WTC11 (cell line): Measurements from ENCODE around the gene ZFP36L2. TPM values are rescaled to one million over a fixed set of nuclear protein-coding genes. Genes with fewer than 3 reads are reported as not detected.

ENCODE experiments used
- ATAC-seq: fragments of 200-7000 bp; cut with Tn5 transposase; 2 replicates; pipeline ENCODE4 v1.10.0; 2021; ENCODE audit warnings: mild to moderate bottlenecking, moderate library complexity
- CTCF ChIA-PET: fragments of 300-600 bp; sonication (Branson Sonifier 250); formaldehyde crosslinking; loops from one replicate; lab custom pipeline; 2021; ENCODE audit warnings: antibody characterized with exemption; lab: Charles Lee
- POLR2A ChIA-PET: fragments of 350-600 bp; sonication (Branson Sonifier 250); formaldehyde crosslinking; loops from one replicate; lab custom pipeline; 2021; ENCODE audit warnings: antibody characterized with exemption; lab: Charles Lee
- DNase-seq: peaks from one replicate; pipeline ENCODE4 v3.0.0; 2021; ENCODE audit warnings: low spot score
- H3K27ac Mint-ChIP-seq: 2 replicates; pipeline ENCODE4 v1.8.0; 2021; ENCODE audit warnings: mixed read lengths
- H3K27me3 Mint-ChIP-seq: 2 replicates; pipeline ENCODE4 v1.8.0; 2021; ENCODE audit warnings: low read depth, mild to moderate bottlenecking, moderate library complexity, mixed read lengths
- H3K36me3 Mint-ChIP-seq: 2 replicates; pipeline ENCODE4 v1.8.0; 2021; ENCODE audit warnings: mixed read lengths
- H3K4me1 Mint-ChIP-seq: 2 replicates; pipeline ENCODE4 v1.8.0; 2022; ENCODE audit warnings: mixed read lengths
- H3K4me3 Mint-ChIP-seq: 2 replicates; pipeline ENCODE4 v1.8.0; 2021; ENCODE audit warnings: mild to moderate bottlenecking, moderate library complexity, mixed read lengths
- H3K9me3 Mint-ChIP-seq: 2 replicates; pipeline ENCODE4 v1.8.0; 2021; ENCODE audit warnings: mixed read lengths
- ATF1 ChIP-seq: sonication (generic); formaldehyde crosslinking; IDR thresholded peaks from 2 replicates; pipeline ENCODE4 v1.8.1; 2023; ENCODE audit warnings: mild to moderate bottlenecking, moderate library complexity, missing genetic modification reagents
- ETV6 ChIP-seq: sonication (generic); formaldehyde crosslinking; IDR thresholded peaks from 2 replicates; pipeline ENCODE4 v1.8.1; 2022; ENCODE audit warnings: mild to moderate bottlenecking, missing genetic modification reagents
- HMGA2 ChIP-seq: fragments of 250-450 bp; sonication (Bioruptor Pico); IDR thresholded peaks from 2 replicates; pipeline ENCODE4 v1.4.0; 2021; ENCODE audit warnings: mild to moderate bottlenecking, moderate library complexity
- NR2C2 ChIP-seq: sonication (generic); formaldehyde crosslinking; IDR thresholded peaks from 2 replicates; pipeline ENCODE4 v1.8.0; 2022; ENCODE audit warnings: mild to moderate bottlenecking, missing genetic modification reagents
- TEAD4 ChIP-seq: sonication (generic); formaldehyde crosslinking; IDR thresholded peaks from 2 replicates; pipeline ENCODE4 v1.8.0; 2022; ENCODE audit warnings: mild to moderate bottlenecking, missing genetic modification reagents
- ZNF219 ChIP-seq: sonication (generic); formaldehyde crosslinking; IDR thresholded peaks from 2 replicates; pipeline ENCODE4 v1.8.0; 2023; ENCODE audit warnings: missing genetic modification reagents, mild to moderate bottlenecking, borderline replicate concordance
- total RNA-seq: library from RNA; stranded (reverse); gene quantifications from 3 replicates; pipeline ENCODE4 v1.2.3, GENCODE V29; 2021
- TF ChIP-seq, protein P1 (sequence below): fragments of 250-450 bp; sonication (Bioruptor Pico); IDR thresholded peaks from 2 replicates; pipeline ENCODE4 v1.9.0; 2021; ENCODE audit warnings: mild to moderate bottlenecking, borderline replicate concordance
- TF ChIP-seq, protein P2 (sequence below): sonication (generic); formaldehyde crosslinking; IDR thresholded peaks from 2 replicates; pipeline ENCODE4 v1.8.1; 2023; ENCODE audit warnings: mild to moderate bottlenecking, missing genetic modification reagents
- TF ChIP-seq, protein P3 (sequence below): sonication (generic); formaldehyde crosslinking; IDR thresholded peaks from 2 replicates; pipeline ENCODE4 v1.8.0; 2022; ENCODE audit warnings: mild to moderate bottlenecking, missing genetic modification reagents
- TF ChIP-seq, protein P4 (sequence below): fragments of 250-450 bp; sonication (Bioruptor Pico); IDR thresholded peaks from 2 replicates; pipeline ENCODE4 v1.9.0; 2021; ENCODE audit warnings: moderate library complexity, mild to moderate bottlenecking, inconsistent platforms, borderline replicate concordance
- TF ChIP-seq, protein P5 (sequence below): sonication (generic); formaldehyde crosslinking; IDR thresholded peaks from 2 replicates; pipeline ENCODE4 v1.8.1; 2023; ENCODE audit warnings: mild to moderate bottlenecking, missing genetic modification reagents, moderate library complexity
- TF ChIP-seq, protein P6 (sequence below): sonication (generic); formaldehyde crosslinking; IDR thresholded peaks from 2 replicates; pipeline ENCODE4 v1.8.0; 2022; ENCODE audit warnings: mild to moderate bottlenecking, missing genetic modification reagents
- TF ChIP-seq, protein P7 (sequence below): sonication (generic); formaldehyde crosslinking; IDR thresholded peaks from 2 replicates; pipeline ENCODE4 v1.8.0; 2023; ENCODE audit warnings: missing genetic modification reagents
- TF ChIP-seq, protein P8 (sequence below): fragments of 200-600 bp; IDR thresholded peaks from 2 replicates; pipeline ENCODE4 v1.8.0; 2022; ENCODE audit warnings: antibody characterized with exemption
- TF ChIP-seq, protein P9 (sequence below): fragments of 250-450 bp; sonication (Bioruptor Pico); IDR thresholded peaks from 2 replicates; pipeline ENCODE4 v1.8.0; 2021; ENCODE audit warnings: mild to moderate bottlenecking

Gene ZFP36L2
- total RNA-seq, 1 experiment from 2014 or later = 50.4 TPM

DNA sequence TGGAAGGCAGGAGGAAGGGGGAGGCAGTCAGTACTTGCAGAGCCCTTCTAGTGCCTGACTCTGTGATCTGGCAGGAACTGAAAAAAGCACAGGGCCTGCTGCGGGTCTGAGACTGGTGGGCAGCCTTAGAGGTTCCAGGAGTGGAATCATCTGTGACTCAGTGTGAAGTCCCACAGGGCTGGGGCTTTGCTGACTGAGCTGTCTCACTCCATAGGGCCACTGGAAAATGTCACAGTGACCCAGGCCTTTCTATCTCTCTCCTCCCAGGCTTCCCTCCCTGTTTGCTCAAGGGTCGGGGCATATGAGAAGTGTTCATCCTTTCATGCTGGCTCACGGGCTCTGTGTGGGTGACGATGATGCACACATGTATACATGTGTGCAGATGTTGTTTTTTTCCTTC lies 47.1 kb upstream of the ZFP36L2 start:
- Mint-ChIP-seq H3K9me3 (no peaks in the 10 kb centered on the region), H3K4me1 (peaks cover 15% of the 10 kb centered on the region), H3K36me3 (no peaks in the 10 kb centered on the region), H3K27ac (peak overlapping the region; percentile 1; the same call in 1 of the 2 replicates), H3K27me3 (no peaks in the 10 kb centered on the region), H3K4me3 (no peak overlapping the region)
- ChIA-PET POLR2A (no interaction called here), CTCF (no interaction called here)
- ATAC-seq (no peak), DNase-seq (no peak)
- TF ChIP-seq, protein P1, sequence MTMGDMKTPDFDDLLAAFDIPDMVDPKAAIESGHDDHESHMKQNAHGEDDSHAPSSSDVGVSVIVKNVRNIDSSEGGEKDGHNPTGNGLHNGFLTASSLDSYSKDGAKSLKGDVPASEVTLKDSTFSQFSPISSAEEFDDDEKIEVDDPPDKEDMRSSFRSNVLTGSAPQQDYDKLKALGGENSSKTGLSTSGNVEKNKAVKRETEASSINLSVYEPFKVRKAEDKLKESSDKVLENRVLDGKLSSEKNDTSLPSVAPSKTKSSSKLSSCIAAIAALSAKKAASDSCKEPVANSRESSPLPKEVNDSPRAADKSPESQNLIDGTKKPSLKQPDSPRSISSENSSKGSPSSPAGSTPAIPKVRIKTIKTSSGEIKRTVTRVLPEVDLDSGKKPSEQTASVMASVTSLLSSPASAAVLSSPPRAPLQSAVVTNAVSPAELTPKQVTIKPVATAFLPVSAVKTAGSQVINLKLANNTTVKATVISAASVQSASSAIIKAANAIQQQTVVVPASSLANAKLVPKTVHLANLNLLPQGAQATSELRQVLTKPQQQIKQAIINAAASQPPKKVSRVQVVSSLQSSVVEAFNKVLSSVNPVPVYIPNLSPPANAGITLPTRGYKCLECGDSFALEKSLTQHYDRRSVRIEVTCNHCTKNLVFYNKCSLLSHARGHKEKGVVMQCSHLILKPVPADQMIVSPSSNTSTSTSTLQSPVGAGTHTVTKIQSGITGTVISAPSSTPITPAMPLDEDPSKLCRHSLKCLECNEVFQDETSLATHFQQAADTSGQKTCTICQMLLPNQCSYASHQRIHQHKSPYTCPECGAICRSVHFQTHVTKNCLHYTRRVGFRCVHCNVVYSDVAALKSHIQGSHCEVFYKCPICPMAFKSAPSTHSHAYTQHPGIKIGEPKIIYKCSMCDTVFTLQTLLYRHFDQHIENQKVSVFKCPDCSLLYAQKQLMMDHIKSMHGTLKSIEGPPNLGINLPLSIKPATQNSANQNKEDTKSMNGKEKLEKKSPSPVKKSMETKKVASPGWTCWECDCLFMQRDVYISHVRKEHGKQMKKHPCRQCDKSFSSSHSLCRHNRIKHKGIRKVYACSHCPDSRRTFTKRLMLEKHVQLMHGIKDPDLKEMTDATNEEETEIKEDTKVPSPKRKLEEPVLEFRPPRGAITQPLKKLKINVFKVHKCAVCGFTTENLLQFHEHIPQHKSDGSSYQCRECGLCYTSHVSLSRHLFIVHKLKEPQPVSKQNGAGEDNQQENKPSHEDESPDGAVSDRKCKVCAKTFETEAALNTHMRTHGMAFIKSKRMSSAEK (CRISPR knock-in tag) = no peak
- TF ChIP-seq TEAD4 (CRISPR knock-in tag) (no peak), NR2C2 (CRISPR knock-in tag) (no peak)
- TF ChIP-seq, protein P2, sequence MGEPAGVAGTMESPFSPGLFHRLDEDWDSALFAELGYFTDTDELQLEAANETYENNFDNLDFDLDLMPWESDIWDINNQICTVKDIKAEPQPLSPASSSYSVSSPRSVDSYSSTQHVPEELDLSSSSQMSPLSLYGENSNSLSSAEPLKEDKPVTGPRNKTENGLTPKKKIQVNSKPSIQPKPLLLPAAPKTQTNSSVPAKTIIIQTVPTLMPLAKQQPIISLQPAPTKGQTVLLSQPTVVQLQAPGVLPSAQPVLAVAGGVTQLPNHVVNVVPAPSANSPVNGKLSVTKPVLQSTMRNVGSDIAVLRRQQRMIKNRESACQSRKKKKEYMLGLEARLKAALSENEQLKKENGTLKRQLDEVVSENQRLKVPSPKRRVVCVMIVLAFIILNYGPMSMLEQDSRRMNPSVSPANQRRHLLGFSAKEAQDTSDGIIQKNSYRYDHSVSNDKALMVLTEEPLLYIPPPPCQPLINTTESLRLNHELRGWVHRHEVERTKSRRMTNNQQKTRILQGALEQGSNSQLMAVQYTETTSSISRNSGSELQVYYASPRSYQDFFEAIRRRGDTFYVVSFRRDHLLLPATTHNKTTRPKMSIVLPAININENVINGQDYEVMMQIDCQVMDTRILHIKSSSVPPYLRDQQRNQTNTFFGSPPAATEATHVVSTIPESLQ (CRISPR knock-in tag) = no peak
- TF ChIP-seq, protein P3, sequence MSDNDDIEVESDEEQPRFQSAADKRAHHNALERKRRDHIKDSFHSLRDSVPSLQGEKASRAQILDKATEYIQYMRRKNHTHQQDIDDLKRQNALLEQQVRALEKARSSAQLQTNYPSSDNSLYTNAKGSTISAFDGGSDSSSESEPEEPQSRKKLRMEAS (CRISPR knock-in tag) = no peak

DNA sequence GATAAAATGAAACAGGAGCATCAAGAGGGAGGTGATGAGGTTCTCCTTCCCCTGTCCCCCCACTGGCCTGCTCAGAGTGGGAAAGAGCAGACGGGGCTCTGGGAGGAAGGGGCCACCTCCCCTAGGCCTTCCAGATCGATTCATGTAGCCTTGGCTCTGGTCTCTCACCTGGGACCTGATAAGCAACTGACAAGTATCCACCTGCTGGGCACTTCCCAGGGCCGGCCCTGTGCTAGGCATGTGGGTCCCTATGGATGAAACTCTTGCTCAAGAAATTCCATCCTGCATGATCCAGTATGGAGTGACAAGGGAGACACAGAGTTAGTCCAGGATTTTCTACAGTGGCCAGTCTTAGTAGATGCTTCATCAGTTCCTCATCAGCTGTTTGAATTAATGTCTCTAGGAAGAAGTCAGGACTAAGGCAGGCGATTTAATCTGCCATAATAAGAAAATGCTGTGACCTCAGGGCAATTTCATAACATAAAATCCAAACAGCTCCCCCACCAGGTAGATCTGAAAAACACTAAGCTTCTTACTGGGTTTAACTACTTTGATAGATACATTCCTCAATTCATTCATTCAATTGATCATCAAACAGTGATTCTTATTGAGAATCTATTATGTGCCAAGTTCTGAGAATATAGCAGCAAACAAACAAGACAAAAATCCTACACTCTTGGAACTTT lies 44.7 kb upstream of the ZFP36L2 start:
- CTCF ChIA-PET = interaction anchor here (0.6 to 1.8 kb wide), 21 partner anchors 8 to 570 kb away, joined by 3 to 9 read pairs (median 3); no protein-coding TSS in a partner anchor
- ATAC-seq (no peak), DNase-seq (no peak)
- Mint-ChIP-seq H3K4me3 (no peak overlapping the region), H3K27ac (no peak overlapping the region), H3K4me1 (peaks cover 20% of the 10 kb centered on the region), H3K36me3 (no peaks in the 10 kb centered on the region), H3K9me3 (no peaks in the 10 kb centered on the region), H3K27me3 (no peaks in the 10 kb centered on the region)
- POLR2A ChIA-PET = interaction anchor here (0.7 kb wide), 2 partner anchors 44 to 149 kb away, joined by 5 to 12 read pairs; no protein-coding TSS in a partner anchor
- TF ChIP-seq, protein P4, sequence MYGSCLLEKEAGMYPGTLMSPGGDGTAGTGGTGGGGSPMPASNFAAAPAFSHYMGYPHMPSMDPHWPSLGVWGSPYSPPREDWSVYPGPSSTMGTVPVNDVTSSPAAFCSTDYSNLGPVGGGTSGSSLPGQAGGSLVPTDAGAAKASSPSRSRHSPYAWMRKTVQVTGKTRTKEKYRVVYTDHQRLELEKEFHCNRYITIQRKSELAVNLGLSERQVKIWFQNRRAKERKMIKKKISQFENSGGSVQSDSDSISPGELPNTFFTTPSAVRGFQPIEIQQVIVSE = no peak
- TF ChIP-seq ZNF219 (CRISPR knock-in tag) (no peak), ETV6 (CRISPR knock-in tag) (no peak), HMGA2 (no peak), ATF1 (no peak)
- TF ChIP-seq, protein P5, sequence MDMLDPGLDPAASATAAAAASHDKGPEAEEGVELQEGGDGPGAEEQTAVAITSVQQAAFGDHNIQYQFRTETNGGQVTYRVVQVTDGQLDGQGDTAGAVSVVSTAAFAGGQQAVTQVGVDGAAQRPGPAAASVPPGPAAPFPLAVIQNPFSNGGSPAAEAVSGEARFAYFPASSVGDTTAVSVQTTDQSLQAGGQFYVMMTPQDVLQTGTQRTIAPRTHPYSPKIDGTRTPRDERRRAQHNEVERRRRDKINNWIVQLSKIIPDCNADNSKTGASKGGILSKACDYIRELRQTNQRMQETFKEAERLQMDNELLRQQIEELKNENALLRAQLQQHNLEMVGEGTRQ (CRISPR knock-in tag) = no peak
- TF ChIP-seq, protein P6, sequence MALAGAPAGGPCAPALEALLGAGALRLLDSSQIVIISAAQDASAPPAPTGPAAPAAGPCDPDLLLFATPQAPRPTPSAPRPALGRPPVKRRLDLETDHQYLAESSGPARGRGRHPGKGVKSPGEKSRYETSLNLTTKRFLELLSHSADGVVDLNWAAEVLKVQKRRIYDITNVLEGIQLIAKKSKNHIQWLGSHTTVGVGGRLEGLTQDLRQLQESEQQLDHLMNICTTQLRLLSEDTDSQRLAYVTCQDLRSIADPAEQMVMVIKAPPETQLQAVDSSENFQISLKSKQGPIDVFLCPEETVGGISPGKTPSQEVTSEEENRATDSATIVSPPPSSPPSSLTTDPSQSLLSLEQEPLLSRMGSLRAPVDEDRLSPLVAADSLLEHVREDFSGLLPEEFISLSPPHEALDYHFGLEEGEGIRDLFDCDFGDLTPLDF (CRISPR knock-in tag) = no peak
- TF ChIP-seq, protein P7, sequence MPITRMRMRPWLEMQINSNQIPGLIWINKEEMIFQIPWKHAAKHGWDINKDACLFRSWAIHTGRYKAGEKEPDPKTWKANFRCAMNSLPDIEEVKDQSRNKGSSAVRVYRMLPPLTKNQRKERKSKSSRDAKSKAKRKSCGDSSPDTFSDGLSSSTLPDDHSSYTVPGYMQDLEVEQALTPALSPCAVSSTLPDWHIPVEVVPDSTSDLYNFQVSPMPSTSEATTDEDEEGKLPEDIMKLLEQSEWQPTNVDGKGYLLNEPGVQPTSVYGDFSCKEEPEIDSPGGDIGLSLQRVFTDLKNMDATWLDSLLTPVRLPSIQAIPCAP = no peak
- TF ChIP-seq, protein P8, sequence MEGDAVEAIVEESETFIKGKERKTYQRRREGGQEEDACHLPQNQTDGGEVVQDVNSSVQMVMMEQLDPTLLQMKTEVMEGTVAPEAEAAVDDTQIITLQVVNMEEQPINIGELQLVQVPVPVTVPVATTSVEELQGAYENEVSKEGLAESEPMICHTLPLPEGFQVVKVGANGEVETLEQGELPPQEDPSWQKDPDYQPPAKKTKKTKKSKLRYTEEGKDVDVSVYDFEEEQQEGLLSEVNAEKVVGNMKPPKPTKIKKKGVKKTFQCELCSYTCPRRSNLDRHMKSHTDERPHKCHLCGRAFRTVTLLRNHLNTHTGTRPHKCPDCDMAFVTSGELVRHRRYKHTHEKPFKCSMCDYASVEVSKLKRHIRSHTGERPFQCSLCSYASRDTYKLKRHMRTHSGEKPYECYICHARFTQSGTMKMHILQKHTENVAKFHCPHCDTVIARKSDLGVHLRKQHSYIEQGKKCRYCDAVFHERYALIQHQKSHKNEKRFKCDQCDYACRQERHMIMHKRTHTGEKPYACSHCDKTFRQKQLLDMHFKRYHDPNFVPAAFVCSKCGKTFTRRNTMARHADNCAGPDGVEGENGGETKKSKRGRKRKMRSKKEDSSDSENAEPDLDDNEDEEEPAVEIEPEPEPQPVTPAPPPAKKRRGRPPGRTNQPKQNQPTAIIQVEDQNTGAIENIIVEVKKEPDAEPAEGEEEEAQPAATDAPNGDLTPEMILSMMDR = no peak
- TF ChIP-seq, protein P9, sequence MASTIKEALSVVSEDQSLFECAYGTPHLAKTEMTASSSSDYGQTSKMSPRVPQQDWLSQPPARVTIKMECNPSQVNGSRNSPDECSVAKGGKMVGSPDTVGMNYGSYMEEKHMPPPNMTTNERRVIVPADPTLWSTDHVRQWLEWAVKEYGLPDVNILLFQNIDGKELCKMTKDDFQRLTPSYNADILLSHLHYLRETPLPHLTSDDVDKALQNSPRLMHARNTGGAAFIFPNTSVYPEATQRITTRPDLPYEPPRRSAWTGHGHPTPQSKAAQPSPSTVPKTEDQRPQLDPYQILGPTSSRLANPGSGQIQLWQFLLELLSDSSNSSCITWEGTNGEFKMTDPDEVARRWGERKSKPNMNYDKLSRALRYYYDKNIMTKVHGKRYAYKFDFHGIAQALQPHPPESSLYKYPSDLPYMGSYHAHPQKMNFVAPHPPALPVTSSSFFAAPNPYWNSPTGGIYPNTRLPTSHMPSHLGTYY (CRISPR knock-in tag) = no peak
